Brain microvascular endothelial cell (primary cell): ENCODE data around the gene TNK2.

Experiments
- DNase-seq: peaks from one replicate; pipeline ENCODE4 v3.0.0-alpha.2; 2020
- H3K27ac ChIP-seq: fragments of 250-450 bp; sonication (Bioruptor Pico); 2 replicates; pipeline ENCODE4 v1.5.1; 2020; ENCODE audit warnings: mild to moderate bottlenecking, moderate library complexity
- H3K27me3 ChIP-seq: fragments of 250-450 bp; sonication (Bioruptor Pico); replicated peaks from 2 replicates; pipeline ENCODE4 v1.5.1; 2020; ENCODE audit warnings: mild to moderate bottlenecking
- H3K36me3 ChIP-seq: fragments of 250-450 bp; sonication (Bioruptor Pico); replicated peaks from 2 replicates; pipeline ENCODE4 v1.5.1; 2020; ENCODE audit warnings: mild to moderate bottlenecking
- H3K4me3 ChIP-seq: 2 replicates; pipeline ENCODE4 v1.5.1; 2011; ENCODE audit warnings: low read depth, mild to moderate bottlenecking, control low read depth, low read length, moderate library complexity
- CTCF ChIP-seq: IDR thresholded peaks from 2 replicates; pipeline ENCODE4 v1.5.1; 2011; ENCODE audit warnings: low read depth, mild to moderate bottlenecking, moderate library complexity, low read length, control low read depth, inconsistent platforms; ENCODE audit errors: missing control alignments
- in situ Hi-C: cut with HindIII; loops from 2 replicates; pipeline ENCODE4 v1.10.0; 2017; ENCODE audit warnings: low sequenced_read_pairs, low pct_ligation_motif_present

The TNK2 gene

DNA sequence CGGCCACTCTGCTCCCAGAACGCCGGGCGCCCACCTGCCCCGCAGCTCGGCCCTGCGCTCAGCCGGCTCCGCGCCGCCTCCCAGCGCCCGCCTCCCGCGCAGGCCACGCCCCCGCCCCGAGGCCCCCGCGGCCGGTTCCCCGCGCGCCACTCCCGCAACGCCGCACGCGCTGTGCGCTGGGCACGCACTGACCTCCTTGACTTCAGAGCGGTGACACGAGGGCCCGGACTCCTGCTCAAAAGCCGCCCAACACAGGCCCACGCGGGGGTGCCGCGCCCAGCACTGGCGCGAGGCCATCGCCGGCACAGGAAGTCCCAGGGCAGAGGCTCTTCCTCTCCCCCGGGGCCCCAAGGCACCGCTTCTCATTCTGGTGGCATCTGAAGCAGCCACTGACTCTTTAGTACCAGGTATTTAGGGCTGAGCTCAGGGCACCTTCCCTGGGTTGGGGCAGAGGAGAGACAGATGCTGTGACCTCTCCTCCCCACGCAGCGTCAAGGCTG is 12.4 kb downstream of the TNK2 start:
- H3K36me3 ChIP-seq = no peaks in the 10 kb centered on the region
- in situ Hi-C loops = no loop called here
- peak overlapping the region; percentile 70 for H3K4me3 ChIP-seq
- no peaks in the 10 kb centered on the region for H3K27me3 ChIP-seq
- H3K27ac ChIP-seq = no peak overlapping the region
- TF ChIP-seq CTCF = no peak
- DNase-seq = no peak

- in situ Hi-C loops = no loop called here
- no peak overlapping the region for H3K27ac ChIP-seq
- TF ChIP-seq CTCF = peak; percentile 58
- no peaks in the 10 kb centered on the region for H3K27me3 ChIP-seq
- no peaks in the 10 kb centered on the region for H3K36me3 ChIP-seq
- H3K4me3 ChIP-seq = peak overlapping the region; percentile 70
- DNase-seq = no peak
These were observed 13.1 kb downstream of the TNK2 start for GRCh38 chr3:195895078-195895860.

DNA sequence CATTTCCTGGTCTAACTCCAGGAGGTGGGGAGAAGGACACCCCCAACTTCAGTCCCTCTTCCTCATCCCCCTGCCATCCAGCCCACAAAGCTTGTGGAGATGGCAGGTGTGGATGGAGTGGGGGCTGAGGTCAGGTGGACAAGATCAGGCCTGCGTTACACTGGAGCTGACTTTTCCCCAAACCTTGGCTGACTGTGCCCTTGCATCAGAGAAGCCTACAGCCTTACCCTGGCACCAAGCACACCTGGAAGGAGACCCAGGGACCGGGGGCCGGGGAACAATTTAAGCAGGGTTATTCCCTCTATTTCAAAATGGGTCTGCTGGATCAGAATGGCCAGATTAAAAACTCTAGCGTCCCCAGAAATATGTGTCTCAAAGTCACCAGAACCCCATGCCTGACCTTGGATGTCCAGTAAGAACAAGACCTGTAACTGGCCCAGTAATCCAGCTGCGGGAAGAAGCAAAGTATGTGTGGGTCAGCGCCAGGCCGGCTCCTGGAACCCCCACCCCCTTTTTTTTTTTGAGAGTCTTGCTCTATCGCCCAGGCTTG is 14.4 kb downstream of the TNK2 start:
- DNase-seq = no peak
- no peak overlapping the region for H3K4me3 ChIP-seq
- H3K27ac ChIP-seq = no peak overlapping the region
- TF ChIP-seq CTCF = no peak
- no peaks in the 10 kb centered on the region for H3K36me3 ChIP-seq
- in situ Hi-C loops = no loop called here
- H3K27me3 ChIP-seq = no peaks in the 10 kb centered on the region

- no peaks in the 10 kb centered on the region for H3K36me3 ChIP-seq
- in situ Hi-C loops = no loop called here
- no peak for TF ChIP-seq CTCF
- no peak for DNase-seq
- no peaks in the 10 kb centered on the region for H3K27me3 ChIP-seq
- no peak overlapping the region for H3K4me3 ChIP-seq
- no peak overlapping the region for H3K27ac ChIP-seq
These were observed 14.8 kb downstream of the TNK2 start for GRCh38 chr3:195893516-195893915.

DNA sequence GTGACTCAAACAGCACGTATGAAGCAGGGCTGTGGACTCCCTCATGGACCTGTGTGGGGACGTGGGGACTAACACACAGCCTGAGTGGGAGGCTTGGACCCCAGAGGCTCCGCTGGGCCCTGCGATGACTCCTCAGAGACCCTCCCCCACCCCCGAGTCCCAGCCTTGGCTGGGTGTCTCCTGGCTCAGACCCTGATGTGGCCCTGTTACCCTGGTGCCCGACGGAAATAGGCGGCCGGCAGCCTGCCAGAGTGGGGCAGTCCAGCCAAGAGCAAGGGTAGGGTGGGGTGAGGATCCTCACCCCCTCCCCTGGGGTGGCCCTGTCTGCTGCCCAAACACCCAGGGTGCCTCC is 15.3 kb downstream of the TNK2 start:
- in situ Hi-C loops = no loop called here
- DNase-seq = no peak
- Histone ChIP-seq H3K4me3 (peak overlapping the region; percentile 12), H3K36me3 (no peaks in the 10 kb centered on the region), H3K27ac (no peak overlapping the region), H3K27me3 (no peaks in the 10 kb centered on the region)
- no peak for TF ChIP-seq CTCF
